Gastrocnemius medialis (tissue), 4 donors: ENCODE results near the gene LRIG1.

Experiments
- CTCF ChIP-seq, 5 experiments: fragments of 450-650 bp in 3 of 5; fragments of 200-600 bp in 2 of 5; sonication (generic) in 2 of 5; IDR thresholded peaks in 4 of 5; conservative IDR thresholded peaks in 1 of 5; 1 replicate in 4 of 5; 2 replicates in 1 of 5; pipeline ENCODE4 v1.5.1; 2016 to 2019; ENCODE audit warnings: antibody characterized with exemption in 5 of 5, mild to moderate bottlenecking in 3 of 5, moderate library complexity in 3 of 5
- POLR2A ChIP-seq, 2 donors: fragments of 450-650 bp; IDR thresholded peaks; one replicate each; pipeline ENCODE4 v1.6.1; 2017; ENCODE audit warnings: antibody characterized with exemption in 2 of 2, mild to moderate bottlenecking in 2 of 2, moderate library complexity in 2 of 2

- no peak for TF ChIP-seq POLR2A (IDR thresholded peaks at IDR 0.05)
- TF ChIP-seq CTCF (IDR thresholded peaks at IDR 0.05 in 4 of 5, conservative IDR thresholded peaks at IDR 0.05 in 1 of 5) = no peak
Observed at GRCh38 chr3:66396888-66397287, 103.9 kb downstream of the LRIG1 start.
